ENCODE measurements around the gene PRDX5. TPM values are rescaled to one million over a fixed set of nuclear protein-coding genes. Genes with fewer than 3 reads are reported as not detected.
A peak's percentile ranks its signal among the peaks of the same experiment; 100 is the strongest.

Gene PRDX5
- total RNA-seq, 1 experiment from 2014 or later: 255 TPM

DNA sequence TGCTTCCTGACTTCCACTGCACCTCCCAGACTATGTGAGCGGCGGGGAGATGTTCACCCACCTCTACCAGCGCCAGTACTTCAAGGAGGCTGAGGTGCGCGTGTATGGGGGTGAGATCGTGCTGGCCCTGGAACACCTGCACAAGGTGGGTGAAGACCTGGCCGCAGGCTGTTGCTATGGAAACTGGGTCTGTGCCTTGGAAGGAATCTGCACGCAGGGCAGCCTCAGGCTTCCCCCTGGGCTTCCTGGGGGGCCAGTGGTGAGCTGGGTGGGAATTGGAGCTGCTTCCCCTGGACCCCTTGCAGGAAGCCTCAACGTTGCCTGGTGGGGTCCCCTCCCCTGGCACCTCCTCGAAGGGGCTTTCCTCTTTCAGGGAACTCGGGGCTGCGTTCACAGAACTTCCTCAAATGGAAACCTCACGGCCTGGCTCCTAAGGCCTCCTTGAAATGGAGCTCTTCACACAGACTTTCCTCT lies 42.6 kb downstream of the PRDX5 start:
- DNase-seq (ENCODE audit: low spot score) (no peak), ATAC-seq (no peak)
- peak overlapping the region; percentile 80 for H3K4me3 Mint-ChIP-seq

DNA sequence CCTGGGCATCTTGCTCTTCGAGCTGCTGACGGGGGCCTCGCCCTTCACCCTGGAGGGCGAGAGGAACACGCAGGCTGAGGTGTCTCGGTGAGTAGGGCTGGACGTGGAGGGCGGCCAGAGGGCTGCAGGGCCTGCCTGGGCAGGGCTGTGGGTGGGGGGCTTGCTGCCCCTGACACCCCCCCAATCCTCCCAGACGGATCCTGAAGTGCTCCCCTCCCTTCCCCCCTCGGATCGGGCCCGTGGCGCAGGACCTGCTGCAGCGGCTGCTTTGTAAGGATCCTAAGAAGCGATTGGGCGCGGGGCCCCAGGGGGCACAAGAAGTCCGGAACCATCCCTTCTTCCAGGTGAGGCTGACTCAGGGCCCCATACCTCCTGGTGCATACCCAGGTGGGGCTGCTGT lies 43.7 kb downstream of the PRDX5 start:
- Mint-ChIP-seq H3K27me3 (ENCODE audit: low read depth) (no peaks in the 10 kb centered on the region), H3K36me3 (peaks cover 39% of the 10 kb centered on the region), H3K4me1 (peaks cover 17% of the 10 kb centered on the region), H3K27ac (no peak overlapping the region), H3K9me3 (no peaks in the 10 kb centered on the region), H3K4me3 (no peak overlapping the region)
- CTCF ChIA-PET: interaction anchor here (1.2 to 2.6 kb wide), 3 partner anchors 20 to 87 kb away, joined by 4 to 20 read pairs (median 6); partner anchors contain the start of gene ESRRA
- DNase-seq (ENCODE audit: low spot score): no peak
- no peak for TF ChIP-seq HMGA2 (CRISPR knock-in tag; IDR thresholded peaks at IDR 0.05)
- POLR2A ChIA-PET: no interaction called here
- ATAC-seq: no peak

More for the DNA sequence above, 42.6 kb downstream of the PRDX5 start:
- H3K4me1 Mint-ChIP-seq: peaks cover 24% of the 10 kb centered on the region
- H3K27me3 Mint-ChIP-seq (ENCODE audit: low read depth): no peaks in the 10 kb centered on the region
- peaks cover 27% of the 10 kb centered on the region for H3K36me3 Mint-ChIP-seq
- no peaks in the 10 kb centered on the region for H3K9me3 Mint-ChIP-seq
- TF ChIP-seq GRHL2 (CRISPR knock-in tag; IDR thresholded peaks at IDR 0.05; ENCODE audit: insufficient replicate concordance, severe bottlenecking): no peak
- TF ChIP-seq, protein P1, sequence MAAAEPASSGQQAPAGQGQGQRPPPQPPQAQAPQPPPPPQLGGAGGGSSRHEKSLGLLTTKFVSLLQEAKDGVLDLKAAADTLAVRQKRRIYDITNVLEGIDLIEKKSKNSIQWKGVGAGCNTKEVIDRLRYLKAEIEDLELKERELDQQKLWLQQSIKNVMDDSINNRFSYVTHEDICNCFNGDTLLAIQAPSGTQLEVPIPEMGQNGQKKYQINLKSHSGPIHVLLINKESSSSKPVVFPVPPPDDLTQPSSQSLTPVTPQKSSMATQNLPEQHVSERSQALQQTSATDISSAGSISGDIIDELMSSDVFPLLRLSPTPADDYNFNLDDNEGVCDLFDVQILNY (CRISPR knock-in tag; IDR thresholded peaks at IDR 0.05): no peak
- TF ChIP-seq, protein P2, sequence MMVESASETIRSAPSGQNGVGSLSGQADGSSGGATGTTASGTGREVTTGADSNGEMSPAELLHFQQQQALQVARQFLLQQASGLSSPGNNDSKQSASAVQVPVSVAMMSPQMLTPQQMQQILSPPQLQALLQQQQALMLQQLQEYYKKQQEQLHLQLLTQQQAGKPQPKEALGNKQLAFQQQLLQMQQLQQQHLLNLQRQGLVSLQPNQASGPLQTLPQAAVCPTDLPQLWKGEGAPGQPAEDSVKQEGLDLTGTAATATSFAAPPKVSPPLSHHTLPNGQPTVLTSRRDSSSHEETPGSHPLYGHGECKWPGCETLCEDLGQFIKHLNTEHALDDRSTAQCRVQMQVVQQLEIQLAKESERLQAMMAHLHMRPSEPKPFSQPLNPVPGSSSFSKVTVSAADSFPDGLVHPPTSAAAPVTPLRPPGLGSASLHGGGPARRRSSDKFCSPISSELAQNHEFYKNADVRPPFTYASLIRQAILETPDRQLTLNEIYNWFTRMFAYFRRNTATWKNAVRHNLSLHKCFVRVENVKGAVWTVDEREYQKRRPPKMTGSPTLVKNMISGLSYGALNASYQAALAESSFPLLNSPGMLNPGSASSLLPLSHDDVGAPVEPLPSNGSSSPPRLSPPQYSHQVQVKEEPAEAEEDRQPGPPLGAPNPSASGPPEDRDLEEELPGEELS (CRISPR knock-in tag; IDR thresholded peaks at IDR 0.05): no peak
- TF ChIP-seq, protein P3, sequence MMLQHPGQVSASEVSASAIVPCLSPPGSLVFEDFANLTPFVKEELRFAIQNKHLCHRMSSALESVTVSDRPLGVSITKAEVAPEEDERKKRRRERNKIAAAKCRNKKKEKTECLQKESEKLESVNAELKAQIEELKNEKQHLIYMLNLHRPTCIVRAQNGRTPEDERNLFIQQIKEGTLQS (CRISPR knock-in tag; conservative IDR thresholded peaks at IDR 0.05): no peak
- TF ChIP-seq RELA (CRISPR knock-in tag; IDR thresholded peaks at IDR 0.05; ENCODE audit: borderline replicate concordance): no peak
- TF ChIP-seq, protein P4, sequence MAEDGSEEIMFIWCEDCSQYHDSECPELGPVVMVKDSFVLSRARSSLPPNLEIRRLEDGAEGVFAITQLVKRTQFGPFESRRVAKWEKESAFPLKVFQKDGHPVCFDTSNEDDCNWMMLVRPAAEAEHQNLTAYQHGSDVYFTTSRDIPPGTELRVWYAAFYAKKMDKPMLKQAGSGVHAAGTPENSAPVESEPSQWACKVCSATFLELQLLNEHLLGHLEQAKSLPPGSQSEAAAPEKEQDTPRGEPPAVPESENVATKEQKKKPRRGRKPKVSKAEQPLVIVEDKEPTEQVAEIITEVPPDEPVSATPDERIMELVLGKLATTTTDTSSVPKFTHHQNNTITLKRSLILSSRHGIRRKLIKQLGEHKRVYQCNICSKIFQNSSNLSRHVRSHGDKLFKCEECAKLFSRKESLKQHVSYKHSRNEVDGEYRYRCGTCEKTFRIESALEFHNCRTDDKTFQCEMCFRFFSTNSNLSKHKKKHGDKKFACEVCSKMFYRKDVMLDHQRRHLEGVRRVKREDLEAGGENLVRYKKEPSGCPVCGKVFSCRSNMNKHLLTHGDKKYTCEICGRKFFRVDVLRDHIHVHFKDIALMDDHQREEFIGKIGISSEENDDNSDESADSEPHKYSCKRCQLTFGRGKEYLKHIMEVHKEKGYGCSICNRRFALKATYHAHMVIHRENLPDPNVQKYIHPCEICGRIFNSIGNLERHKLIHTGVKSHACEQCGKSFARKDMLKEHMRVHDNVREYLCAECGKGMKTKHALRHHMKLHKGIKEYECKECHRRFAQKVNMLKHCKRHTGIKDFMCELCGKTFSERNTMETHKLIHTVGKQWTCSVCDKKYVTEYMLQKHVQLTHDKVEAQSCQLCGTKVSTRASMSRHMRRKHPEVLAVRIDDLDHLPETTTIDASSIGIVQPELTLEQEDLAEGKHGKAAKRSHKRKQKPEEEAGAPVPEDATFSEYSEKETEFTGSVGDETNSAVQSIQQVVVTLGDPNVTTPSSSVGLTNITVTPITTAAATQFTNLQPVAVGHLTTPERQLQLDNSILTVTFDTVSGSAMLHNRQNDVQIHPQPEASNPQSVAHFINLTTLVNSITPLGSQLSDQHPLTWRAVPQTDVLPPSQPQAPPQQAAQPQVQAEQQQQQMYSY (CRISPR knock-in tag; IDR thresholded peaks at IDR 0.05): no peak
- no peak for TF ChIP-seq ETV6 (CRISPR knock-in tag; IDR thresholded peaks at IDR 0.05)
- TF ChIP-seq CREM (CRISPR knock-in tag; IDR thresholded peaks at IDR 0.05): no peak
- TF ChIP-seq, protein P5, sequence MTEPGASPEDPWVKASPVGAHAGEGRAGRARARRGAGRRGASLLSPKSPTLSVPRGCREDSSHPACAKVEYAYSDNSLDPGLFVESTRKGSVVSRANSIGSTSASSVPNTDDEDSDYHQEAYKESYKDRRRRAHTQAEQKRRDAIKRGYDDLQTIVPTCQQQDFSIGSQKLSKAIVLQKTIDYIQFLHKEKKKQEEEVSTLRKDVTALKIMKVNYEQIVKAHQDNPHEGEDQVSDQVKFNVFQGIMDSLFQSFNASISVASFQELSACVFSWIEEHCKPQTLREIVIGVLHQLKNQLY (CRISPR knock-in tag; IDR thresholded peaks at IDR 0.05): no peak
- TF ChIP-seq CBFB (CRISPR knock-in tag; IDR thresholded peaks at IDR 0.05; ENCODE audit: low read depth): no peak
- TF ChIP-seq JAZF1 (CRISPR knock-in tag; IDR thresholded peaks at IDR 0.05): no peak
- no peak for TF ChIP-seq NFYB (CRISPR knock-in tag; conservative IDR thresholded peaks at IDR 0.05; ENCODE audit: low read depth)
- no peak for TF ChIP-seq GTF2I (CRISPR knock-in tag; conservative IDR thresholded peaks at IDR 0.05)
- POLR2A ChIA-PET: interaction anchor here (0.5 kb wide), 1 partner anchor 71 kb away, joined by 3 read pairs; no protein-coding TSS in a partner anchor
- CTCF ChIA-PET: interaction anchor here (1.0 to 2.6 kb wide), 9 partner anchors 10 to 367 kb away, joined by 3 to 20 read pairs (median 4); partner anchors contain the start of genes ESRRA and PRDX5
- H3K27ac Mint-ChIP-seq: no peak overlapping the region

DNA sequence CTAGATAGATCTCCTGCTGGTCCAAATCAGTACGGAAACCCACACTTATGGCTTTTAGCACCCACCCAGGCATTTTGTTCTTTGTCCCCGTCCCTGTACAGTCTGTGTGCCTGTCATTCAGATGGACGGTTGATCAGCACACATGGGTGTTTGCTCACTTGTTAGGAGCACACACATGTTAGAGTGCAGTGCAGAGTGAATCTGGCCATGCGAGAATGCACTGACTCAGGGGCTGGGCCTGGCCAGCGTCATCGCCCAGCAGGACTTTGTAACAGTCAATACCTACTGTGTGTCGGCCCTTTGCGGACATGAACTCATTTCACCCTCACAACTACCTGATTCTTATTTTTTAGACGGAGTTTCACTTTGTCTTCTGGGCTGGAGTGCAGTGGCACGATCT lies 44.4 kb downstream of the PRDX5 start:
- H3K9me3 Mint-ChIP-seq: no peaks in the 10 kb centered on the region
- POLR2A ChIA-PET: no interaction called here
- H3K27ac Mint-ChIP-seq: no peak overlapping the region
- DNase-seq (ENCODE audit: low spot score): no peak
- TF ChIP-seq, protein P2 (CRISPR knock-in tag; IDR thresholded peaks at IDR 0.05): no peak
- H3K4me1 Mint-ChIP-seq: peaks cover 15% of the 10 kb centered on the region
- no peak for ATAC-seq
- no peaks in the 10 kb centered on the region for H3K27me3 Mint-ChIP-seq (ENCODE audit: low read depth)
- peaks cover 41% of the 10 kb centered on the region for H3K36me3 Mint-ChIP-seq
- CTCF ChIA-PET: interaction anchor here (0.6 kb wide), 1 partner anchor 61 kb away, joined by 4 read pairs; no protein-coding TSS in a partner anchor
- no peak overlapping the region for H3K4me3 Mint-ChIP-seq
